Esophagus squamous epithelium (tissue), 5 donors: ENCODE measurements around the gene SEMA4F. TPM values are rescaled to one million over a fixed set of nuclear protein-coding genes. Genes with fewer than 3 reads are reported as not detected.

ENCODE experiments used
- DNase-seq: peaks from one replicate; lab custom pipeline; 2025; lab: John Stamatoyannopoulos, UW
- H3K27ac ChIP-seq, 4 donors: fragments of 200-600 bp; sonication (generic); one replicate each; pipeline ENCODE4 v1.5.1; 2016 to 2019; ENCODE audit warnings: mild to moderate bottlenecking in 1 of 4
- H3K27me3 ChIP-seq, 4 donors: fragments of 200-600 bp; sonication (generic); 1 replicate in 3 of 4; 2 replicates in 1 of 4; pipeline versions ENCODE4 v1.5.1 to v1.6.0; 2017 to 2021; ENCODE audit warnings: antibody characterized with exemption in 1 of 4
- H3K36me3 ChIP-seq, 3 donors: fragments of 200-600 bp; sonication (generic); one replicate each; pipeline ENCODE4 v1.5.1; 2016 to 2019
- H3K4me1 ChIP-seq, 3 donors: fragments of 200-600 bp; sonication (generic); one replicate each; pipeline ENCODE4 v1.5.1; 2017 to 2019
- H3K4me3 ChIP-seq, 4 donors: fragments of 200-600 bp; sonication (generic); 1 replicate in 3 of 4; 2 replicates in 1 of 4; pipeline ENCODE4 v1.5.1; 2016 to 2019; ENCODE audit warnings: mild to moderate bottlenecking in 2 of 4, moderate library complexity in 1 of 4
- H3K9me3 ChIP-seq, 3 donors: fragments of 200-600 bp; sonication (generic); one replicate each; pipeline ENCODE4 v1.5.1; 2016 to 2019
- POLR2A ChIP-seq, 4 donors: fragments of 450-650 bp; IDR thresholded peaks; one replicate each; pipeline ENCODE4 v1.6.1; 2017; ENCODE audit warnings: antibody characterized with exemption in 4 of 4, mild to moderate bottlenecking in 4 of 4, moderate library complexity in 3 of 4
- WGBS, 2 donors: methylation state at CpG; one replicate each; pipeline ENCODE4 v1.1.5; 2018; 5-methylcytosine and 5-hydroxymethylcytosine counted together
- intact Hi-C: fragments of 100-400 bp; cut with DNase I; formaldehyde crosslinking; loops from one replicate; pipeline ENCODE4 v1.15.0; 2022
- total RNA-seq, 4 donors: library from RNA; depleted of rRNA; stranded (reverse); fragments of >200 nt; gene quantifications; one replicate each; pipeline ENCODE4 v1.1.0, GENCODE V29; 2016
- TF ChIP-seq, protein P1 (sequence below), 6 experiments: fragments of 450-650 bp in 4 of 6; fragments of 200-600 bp in 2 of 6; sonication (generic) in 2 of 6; IDR thresholded peaks; one replicate each; pipeline ENCODE4 v1.5.1; 2016 to 2019; ENCODE audit warnings: antibody characterized with exemption in 6 of 6, mild to moderate bottlenecking in 4 of 6, moderate library complexity in 4 of 6
- donor health status: DM: yes; HTN: yes; CAD: no.

The SEMA4F gene, protein sequence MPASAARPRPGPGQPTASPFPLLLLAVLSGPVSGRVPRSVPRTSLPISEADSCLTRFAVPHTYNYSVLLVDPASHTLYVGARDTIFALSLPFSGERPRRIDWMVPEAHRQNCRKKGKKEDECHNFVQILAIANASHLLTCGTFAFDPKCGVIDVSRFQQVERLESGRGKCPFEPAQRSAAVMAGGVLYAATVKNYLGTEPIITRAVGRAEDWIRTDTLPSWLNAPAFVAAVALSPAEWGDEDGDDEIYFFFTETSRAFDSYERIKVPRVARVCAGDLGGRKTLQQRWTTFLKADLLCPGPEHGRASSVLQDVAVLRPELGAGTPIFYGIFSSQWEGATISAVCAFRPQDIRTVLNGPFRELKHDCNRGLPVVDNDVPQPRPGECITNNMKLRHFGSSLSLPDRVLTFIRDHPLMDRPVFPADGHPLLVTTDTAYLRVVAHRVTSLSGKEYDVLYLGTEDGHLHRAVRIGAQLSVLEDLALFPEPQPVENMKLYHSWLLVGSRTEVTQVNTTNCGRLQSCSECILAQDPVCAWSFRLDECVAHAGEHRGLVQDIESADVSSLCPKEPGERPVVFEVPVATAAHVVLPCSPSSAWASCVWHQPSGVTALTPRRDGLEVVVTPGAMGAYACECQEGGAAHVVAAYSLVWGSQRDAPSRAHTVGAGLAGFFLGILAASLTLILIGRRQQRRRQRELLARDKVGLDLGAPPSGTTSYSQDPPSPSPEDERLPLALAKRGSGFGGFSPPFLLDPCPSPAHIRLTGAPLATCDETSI
- 1 to 10 TPM in 3 of 4 donors, under 1 TPM in 1; 0.42 to 6.1 (median 1.7) TPM for total RNA-seq

DNA sequence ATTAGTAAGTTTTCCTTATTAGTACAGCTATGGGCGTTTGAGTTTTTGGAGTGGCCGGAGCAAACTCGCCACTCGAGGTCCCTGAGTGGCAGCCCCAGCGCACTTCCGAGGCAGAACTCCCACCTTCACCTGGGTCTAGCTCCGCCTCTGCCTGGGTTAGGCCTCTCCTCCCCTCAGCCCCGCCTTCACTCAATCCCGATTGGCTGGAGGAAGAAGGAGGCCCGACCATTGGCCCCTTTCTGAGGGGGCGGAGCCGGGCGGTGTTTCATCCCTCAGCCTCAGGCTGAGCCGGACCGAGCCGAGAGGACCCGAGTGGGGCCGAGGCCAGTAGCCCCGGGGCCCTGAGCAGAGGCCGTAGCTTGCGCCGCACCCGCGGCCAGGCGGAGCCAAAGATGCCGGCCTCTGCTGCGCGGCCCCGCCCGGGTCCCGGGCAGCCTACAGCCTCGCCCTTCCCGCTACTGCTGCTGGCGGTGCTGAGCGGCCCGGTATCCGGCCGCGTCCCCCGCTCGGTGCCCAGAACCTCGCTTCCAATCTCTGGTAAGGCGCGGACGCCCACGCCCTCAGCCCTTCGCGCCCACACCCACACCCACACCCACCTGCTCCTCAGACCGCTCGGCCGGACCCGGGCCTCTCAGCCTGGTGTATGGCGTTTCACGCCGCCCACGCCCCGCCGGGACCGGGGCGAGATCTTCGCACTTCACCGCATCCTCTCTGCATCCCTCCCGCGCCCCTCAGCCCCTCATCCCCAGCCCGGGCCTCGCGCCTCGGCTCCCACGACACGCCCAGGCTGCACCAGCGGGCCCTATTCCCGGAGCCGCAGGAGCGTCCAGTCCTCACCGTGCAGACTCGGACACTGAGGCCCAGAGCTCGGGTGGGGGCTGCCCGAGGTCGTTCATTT lies at the start of gene SEMA4F:
TSS of gene SEMA4F (plus strand) at position 263 of the 898 bp plus-strand sequence. CDS start at position 393, 130 bp downstream.
- no peaks in the 10 kb centered on the region for H3K9me3 ChIP-seq
- H3K4me1 ChIP-seq: peaks cover 7 to 20% (median 8%) of the 10 kb centered on the region in 3 donors
- peak; percentile 86 for DNase-seq
- TF ChIP-seq, protein P1, sequence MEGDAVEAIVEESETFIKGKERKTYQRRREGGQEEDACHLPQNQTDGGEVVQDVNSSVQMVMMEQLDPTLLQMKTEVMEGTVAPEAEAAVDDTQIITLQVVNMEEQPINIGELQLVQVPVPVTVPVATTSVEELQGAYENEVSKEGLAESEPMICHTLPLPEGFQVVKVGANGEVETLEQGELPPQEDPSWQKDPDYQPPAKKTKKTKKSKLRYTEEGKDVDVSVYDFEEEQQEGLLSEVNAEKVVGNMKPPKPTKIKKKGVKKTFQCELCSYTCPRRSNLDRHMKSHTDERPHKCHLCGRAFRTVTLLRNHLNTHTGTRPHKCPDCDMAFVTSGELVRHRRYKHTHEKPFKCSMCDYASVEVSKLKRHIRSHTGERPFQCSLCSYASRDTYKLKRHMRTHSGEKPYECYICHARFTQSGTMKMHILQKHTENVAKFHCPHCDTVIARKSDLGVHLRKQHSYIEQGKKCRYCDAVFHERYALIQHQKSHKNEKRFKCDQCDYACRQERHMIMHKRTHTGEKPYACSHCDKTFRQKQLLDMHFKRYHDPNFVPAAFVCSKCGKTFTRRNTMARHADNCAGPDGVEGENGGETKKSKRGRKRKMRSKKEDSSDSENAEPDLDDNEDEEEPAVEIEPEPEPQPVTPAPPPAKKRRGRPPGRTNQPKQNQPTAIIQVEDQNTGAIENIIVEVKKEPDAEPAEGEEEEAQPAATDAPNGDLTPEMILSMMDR (IDR thresholded peaks at IDR 0.05): peak in 1 of 6 experiments; percentile 8
- TF ChIP-seq POLR2A (IDR thresholded peaks at IDR 0.05): peak in 1 of 4 donors; percentile 58
- H3K27ac ChIP-seq: peak within 1 kb of the TSS; percentile 16 to 62 (median 39)
- intact Hi-C loops: no loop called here
- peaks cover 0 to 22% (median 0%) of the 10 kb centered on the region in 4 donors for H3K27me3 ChIP-seq
- H3K4me3 ChIP-seq: peak within 1 kb of the TSS; percentile 43 to 74 (median 70)
- whole genome bisulfite sequencing, 2 donors: 2 to 5% methylated on average over 17 to 22 of the region's 79 CpGs
- H3K36me3 ChIP-seq: no peaks in the 10 kb centered on the region

DNA sequence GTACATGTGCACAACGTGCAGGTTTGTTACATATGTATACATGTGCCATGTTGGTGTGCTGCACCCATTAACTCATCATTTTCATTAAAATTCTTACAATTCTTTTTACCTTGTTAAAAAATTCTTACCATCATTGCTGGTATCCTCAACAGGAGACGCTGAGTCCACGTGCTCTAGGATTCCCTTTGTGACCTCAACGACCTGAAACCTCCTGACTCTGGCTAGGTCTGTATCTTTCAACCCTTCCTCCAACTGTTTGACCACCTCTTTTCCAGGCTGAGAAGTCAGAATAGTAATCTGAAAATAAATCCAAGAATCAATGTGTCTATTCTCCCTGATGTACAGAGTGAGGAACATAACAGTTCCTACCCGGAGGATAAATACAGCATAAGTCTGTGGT lies 47.1 kb upstream of the SEMA4F start:
- Histone ChIP-seq H3K4me1 (no peaks in the 10 kb centered on the region), H3K36me3 (no peaks in the 10 kb centered on the region), H3K27me3 (peaks cover 0 to 68% (median 2%) of the 10 kb centered on the region in 4 donors), H3K4me3 (no peak overlapping the region), H3K9me3 (no peaks in the 10 kb centered on the region), H3K27ac (no peak overlapping the region)
- intact Hi-C loops: no loop called here
- no peak for TF ChIP-seq POLR2A (IDR thresholded peaks at IDR 0.05)
- TF ChIP-seq, protein P1 (IDR thresholded peaks at IDR 0.05): no peak
- WGBS, 2 donors: 59 to 62% methylated on average over 5 of the region's 5 CpGs
- DNase-seq: no peak

DNA sequence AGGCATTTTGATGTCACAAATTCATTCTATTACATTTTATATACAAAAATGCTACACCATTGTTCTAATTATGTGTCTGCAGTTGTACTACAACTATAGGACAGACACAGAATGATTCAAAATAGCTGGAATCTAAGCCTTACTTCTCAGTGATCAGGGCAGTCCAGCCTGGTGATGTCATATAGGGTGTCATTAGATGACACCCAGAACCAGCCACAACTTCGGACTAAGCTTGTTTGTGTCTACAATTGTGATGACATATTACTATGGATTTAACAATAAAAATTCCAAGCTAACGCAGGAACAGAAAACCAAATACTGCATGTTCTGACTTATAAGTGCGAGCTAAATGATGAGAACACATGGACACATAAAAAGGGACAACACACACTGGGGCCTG lies 36.9 kb upstream of the SEMA4F start:
- intact Hi-C loops: no loop called here

DNA sequence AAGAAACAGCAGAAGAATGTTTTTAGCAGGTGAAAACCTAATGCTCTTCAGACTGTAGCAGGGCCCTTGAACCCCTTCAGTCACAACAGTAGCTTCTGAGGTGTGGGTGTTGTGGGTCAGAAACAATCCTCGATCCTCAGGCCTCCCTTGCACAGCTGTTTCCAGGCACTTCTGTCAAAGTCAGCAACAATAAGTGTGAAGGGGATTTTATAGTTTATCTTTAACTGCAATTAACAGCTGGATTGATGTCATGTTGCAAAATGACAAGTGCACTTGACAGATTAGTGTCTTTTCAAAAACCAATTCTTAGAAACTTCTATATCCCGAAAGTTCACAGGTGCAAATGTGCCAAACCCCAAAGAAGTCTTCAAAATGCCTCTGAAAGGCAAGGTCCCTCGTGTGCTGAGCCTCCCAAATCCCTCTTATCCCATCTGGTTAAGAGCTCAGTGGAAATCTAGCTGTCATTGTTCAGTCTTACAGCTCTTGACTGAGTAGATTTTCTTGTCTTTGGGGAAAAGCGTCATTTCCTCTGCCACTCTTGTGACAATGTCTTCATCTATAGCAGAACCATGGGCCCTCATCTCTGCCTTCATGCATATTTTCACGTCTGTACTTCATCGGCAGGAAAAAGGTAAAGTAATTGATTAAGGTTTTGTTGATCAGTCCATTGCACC lies 35.5 kb upstream of the SEMA4F start:
- Histone ChIP-seq H3K36me3 (no peaks in the 10 kb centered on the region), H3K27ac (no peak overlapping the region), H3K9me3 (no peaks in the 10 kb centered on the region), H3K4me1 (no peaks in the 10 kb centered on the region), H3K27me3 (peaks cover 0 to 81% (median 0%) of the 10 kb centered on the region in 4 donors), H3K4me3 (no peak overlapping the region)
- intact Hi-C loops: no loop called here
- no peak for DNase-seq
- TF ChIP-seq POLR2A (IDR thresholded peaks at IDR 0.05): no peak
- TF ChIP-seq, protein P1 (IDR thresholded peaks at IDR 0.05): no peak
- WGBS, 2 donors: 70 to 74% methylated on average over 6 of the region's 6 CpGs

More for the DNA sequence above, 36.9 kb upstream of the SEMA4F start:
- no peak for DNase-seq
- H3K27me3 ChIP-seq: peaks cover 0 to 90% (median 0%) of the 10 kb centered on the region in 4 donors
- no peak overlapping the region for H3K4me3 ChIP-seq
- no peak for TF ChIP-seq POLR2A (IDR thresholded peaks at IDR 0.05)
- TF ChIP-seq, protein P1 (IDR thresholded peaks at IDR 0.05): no peak
- 78 to 80% methylated on average over 3 of the region's 3 CpGs for WGBS, 2 donors
- H3K27ac ChIP-seq: no peak overlapping the region
- H3K9me3 ChIP-seq: no peaks in the 10 kb centered on the region
- no peaks in the 10 kb centered on the region for H3K36me3 ChIP-seq
- H3K4me1 ChIP-seq: no peaks in the 10 kb centered on the region
